HG03095 (cell line): Measurements from ENCODE around the gene TRPC4AP.
"Not testable (repeated sequence)": the region's sequence is repeated elsewhere in the genome, so short reads cannot be mapped to it uniquely, and the experiment has no call there.

Experiments
- ATAC-seq: cut with Tn5 transposase; IDR thresholded peaks from one replicate; pipeline ENCODE4 v1.9.1; 2021; ENCODE audit warnings: moderate library complexity; ENCODE audit not compliant: unreplicated experiment

TRPC4AP gene, protein sequence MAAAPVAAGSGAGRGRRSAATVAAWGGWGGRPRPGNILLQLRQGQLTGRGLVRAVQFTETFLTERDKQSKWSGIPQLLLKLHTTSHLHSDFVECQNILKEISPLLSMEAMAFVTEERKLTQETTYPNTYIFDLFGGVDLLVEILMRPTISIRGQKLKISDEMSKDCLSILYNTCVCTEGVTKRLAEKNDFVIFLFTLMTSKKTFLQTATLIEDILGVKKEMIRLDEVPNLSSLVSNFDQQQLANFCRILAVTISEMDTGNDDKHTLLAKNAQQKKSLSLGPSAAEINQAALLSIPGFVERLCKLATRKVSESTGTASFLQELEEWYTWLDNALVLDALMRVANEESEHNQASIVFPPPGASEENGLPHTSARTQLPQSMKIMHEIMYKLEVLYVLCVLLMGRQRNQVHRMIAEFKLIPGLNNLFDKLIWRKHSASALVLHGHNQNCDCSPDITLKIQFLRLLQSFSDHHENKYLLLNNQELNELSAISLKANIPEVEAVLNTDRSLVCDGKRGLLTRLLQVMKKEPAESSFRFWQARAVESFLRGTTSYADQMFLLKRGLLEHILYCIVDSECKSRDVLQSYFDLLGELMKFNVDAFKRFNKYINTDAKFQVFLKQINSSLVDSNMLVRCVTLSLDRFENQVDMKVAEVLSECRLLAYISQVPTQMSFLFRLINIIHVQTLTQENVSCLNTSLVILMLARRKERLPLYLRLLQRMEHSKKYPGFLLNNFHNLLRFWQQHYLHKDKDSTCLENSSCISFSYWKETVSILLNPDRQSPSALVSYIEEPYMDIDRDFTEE

DNA sequence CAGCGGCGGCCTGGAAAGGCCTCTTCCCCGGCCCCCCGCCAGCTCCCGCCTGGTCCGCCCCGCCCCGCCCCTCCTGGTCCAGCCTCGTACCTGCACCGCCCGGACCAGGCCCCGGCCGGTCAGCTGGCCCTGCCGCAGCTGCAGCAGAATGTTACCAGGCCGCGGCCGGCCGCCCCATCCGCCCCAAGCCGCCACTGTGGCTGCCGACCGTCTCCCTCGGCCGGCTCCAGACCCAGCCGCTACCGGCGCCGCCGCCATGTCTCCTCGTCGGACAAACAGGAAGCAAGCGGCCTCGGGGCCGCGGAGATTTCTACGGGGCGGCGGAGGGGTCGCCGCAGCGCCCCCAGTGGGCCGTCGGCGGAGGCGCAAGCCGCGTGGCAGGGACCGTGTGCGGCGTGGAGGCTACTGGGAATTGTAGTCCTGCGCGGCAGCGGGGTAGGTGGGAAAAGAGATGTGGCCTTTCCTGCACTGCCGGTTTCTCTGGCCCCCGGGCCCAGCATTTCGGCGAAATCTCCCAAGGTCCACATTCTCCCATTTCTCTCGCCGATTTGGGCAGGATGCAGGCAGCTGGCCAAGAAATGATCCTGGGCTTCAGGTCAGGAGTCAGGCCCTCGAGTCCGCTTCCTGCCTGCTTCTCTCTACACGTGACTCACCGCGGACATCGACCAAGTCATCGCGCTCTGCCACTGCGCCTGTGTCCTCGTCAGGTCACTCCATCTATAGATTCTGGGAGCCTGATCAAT, at the start of gene TRPC4AP:
TSS of gene TRPC4AP (minus strand) at position 284 of the 743 bp plus-strand sequence. CDS start at position 258, 26 bp downstream.
- ATAC-seq = peak; percentile 89

DNA sequence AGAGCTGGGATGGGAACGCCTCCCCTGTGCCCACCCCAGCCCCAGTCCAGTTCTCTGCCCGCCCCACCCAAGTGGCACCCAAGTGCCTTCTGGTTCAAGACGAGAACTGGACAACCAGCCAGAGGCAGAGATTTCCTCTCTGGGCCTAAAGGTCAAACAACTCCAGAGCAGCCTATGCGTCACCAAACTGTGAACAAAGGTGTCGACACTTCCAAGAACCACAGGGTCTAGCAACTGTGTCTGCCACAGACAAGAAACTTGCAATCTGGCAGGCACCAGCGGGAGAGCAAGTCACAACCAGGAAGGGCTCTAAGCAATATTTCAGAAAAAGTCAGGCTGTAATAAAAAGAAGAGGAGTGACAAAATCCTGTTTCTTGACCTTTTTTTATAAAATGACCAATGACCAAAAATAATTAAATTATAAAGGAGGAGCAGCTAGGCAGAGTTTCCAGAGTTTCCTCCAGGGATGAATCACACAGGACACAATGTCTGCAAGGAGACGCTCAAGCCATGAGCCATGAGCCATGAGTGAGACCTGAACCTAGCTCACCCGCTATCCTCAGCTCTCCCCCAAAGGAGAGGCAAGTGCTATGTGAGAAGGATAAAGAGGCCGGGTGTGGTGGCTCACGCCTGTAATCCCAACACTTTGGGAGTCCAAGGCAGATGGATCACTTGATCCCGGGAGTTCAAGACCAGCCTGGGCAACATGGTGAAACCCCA, 43.4 kb upstream of the TRPC4AP start:
- no peak for ATAC-seq

DNA sequence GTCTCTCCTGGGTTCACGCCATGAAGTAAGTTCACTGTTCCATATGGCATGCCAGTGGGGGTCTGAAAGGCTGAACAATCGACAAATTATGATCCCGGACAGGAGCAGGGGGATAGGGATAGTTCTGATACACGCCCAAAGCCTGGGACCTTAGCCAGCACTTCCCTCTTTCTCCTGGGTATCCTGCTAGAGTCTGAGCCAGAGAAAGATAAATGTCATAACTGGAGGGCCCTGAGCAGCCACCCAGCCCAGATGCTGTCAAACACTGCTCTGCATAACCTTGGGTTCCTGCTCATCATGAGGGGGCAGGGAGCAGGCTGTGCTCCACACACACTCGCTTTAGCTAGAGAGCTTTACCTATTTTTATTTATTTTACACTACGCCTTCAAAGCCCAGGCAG, 42.3 kb upstream of the TRPC4AP start:
- ATAC-seq = no peak

DNA sequence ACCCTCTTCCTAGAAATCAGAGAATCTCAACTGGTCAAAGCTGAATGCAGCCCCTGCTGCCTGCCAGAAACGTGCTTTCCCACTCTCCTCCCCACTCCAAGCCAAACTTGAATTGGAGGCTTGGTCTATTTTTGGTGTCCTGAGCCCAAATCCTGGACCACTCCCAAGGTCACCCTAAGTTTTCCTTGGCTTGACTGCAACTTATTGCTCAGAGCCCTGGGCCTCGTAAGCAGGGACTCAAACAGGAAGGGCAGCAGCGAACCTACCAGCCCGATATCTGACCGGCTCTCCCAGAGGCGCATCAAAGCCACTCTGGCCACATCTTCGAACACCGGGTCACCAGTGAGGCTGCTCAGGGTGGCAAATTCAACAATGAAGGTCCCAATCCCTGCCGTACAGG, 41.9 kb upstream of the TRPC4AP start:
- ATAC-seq = no peak

DNA sequence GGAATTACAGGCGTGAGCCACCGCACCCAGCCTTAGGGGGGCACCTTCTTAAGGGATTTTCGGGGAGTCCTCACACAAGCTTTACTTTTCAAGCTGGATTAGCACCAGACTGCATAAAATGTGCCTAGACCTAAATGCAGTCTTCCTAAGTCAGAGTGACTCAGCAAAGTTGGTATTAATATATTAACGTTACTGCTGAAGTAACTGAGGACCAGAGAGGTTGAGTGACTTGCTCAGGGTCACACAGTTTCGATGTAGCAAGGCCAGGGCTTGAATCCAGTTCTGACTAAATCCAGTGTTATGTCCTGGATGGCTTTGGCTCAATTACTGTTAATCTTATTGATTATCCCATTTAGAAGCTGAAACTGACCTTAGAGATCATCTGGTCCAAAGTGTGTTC, 41.1 kb upstream of the TRPC4AP start:
- ATAC-seq = no peak

DNA sequence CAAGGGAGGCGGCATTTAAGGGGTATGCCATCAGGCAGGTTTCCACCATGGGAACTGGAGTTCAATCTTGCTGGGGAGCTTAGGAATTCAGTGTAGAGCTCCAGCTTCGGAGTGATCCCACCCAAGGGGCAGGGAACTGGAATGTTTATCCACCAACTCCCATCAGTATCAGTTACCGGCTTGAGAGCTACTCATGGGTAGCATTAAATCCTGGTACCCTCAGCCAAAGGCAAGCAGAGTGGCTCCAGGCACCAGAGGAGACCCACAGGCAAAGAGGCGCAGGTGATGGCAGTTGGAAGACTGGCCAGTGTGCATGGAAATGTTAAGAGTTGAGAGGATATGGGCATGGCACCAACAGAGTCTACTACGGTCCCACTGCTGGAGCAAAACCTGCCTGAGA, 40.4 kb upstream of the TRPC4AP start:
- ATAC-seq = no peak

DNA sequence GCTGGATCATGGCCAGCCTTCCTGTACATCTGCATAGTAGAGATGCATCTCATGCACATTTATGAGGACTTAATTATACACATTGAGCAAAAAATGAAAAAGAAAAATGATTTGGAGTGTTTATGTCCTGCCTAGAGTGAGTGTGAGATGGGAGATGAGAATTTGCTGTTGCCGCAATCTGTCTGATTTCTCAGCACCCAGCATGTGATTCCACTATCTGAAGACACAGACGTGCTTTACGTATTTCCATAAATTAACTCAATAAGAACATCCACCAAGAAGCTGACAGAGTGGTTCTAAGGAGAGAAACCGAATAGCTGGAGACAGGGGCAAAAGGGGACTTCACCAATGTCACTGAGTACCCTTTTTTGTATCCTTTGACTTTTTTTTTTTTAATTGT, 39.3 kb upstream of the TRPC4AP start:
- ATAC-seq = no peak

DNA sequence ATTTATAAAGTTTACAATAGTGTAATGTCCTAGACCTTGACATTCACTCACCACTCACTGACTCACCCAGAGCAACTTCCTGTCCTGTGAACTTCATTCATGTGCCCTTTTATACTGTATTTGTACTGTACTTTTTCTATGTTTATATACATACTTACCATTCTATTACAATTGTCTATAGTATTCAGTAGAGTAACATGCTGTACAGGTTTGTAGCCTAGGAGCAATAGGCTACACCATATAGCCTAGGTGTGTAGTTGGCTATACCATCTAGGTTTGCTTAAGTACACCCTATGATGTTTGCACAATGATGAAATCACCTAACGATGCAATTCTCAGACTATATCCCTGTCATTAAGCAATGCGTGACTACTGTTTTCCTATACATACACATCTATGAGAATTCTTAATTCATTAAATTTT, 37.1 kb upstream of the TRPC4AP start:
- no peak for ATAC-seq

DNA sequence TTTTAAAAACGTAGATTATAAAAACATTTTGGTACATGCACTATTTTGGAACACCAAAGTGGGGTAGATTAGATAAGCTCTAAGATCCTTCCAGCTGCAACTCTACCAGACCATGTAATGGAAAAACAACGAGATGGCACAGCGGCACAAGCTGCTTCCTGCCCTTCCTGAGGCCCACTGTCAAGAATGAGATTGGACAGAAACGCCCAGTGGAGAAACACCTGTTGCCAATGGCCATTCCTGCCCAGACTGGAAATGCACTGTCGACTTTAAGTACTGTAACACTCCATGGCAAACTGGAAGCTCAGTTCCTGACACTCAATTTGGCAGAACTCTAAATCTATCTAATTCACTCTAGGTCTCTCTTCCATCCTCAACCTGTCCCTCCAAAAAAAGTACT, 33.1 kb upstream of the TRPC4AP start:
- no peak for ATAC-seq

DNA sequence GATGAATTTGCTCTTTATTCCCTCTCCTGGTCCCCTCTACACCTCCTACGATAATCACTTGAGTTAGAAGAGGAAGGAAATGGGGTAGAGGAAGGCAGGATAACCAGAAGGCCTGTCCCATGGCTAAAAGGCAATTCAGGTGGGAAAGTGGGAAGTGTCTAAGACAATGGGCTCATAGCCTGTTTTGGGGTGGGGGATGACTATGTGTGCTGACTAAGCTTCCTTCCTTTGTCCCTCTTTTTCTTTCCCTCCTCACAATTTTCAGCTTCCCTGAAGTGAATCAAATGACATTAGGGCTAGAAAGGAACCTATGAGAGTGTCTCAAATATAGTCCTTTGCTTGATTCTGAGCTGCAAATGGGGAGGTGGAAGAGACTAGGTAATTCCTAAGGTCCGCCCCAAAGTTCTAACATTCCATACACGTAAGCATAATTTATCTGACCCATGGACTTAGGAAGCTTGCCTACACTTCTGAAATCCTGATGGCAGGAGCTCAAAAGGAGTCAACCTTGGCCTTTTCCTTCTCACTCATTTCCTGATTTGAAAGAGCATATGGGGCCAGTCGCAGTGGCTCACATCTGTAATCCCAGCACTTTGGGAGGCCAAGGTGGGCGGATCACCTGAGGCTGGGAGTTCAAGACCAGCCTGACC, 30.3 kb upstream of the TRPC4AP start:
- no peak for ATAC-seq

DNA sequence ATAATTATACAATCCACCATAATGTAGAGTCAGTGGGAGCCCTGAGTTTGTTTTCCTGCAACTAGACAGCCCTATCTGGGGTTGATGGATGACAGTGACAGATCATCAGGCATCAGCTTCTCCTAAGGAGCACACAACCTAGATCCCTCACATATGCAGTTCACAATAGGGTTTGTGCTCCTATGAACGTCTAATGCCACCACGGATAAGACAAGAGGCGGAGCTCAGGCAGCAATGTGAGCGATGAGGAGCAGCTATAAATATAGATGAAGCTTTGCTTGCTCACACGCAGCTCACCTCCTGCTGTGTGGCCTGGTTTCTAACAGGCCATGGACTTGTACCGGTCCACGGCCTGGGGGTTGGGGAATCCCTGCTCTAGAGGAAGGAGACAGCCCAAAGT, 28.6 kb upstream of the TRPC4AP start:
- no peak for ATAC-seq

DNA sequence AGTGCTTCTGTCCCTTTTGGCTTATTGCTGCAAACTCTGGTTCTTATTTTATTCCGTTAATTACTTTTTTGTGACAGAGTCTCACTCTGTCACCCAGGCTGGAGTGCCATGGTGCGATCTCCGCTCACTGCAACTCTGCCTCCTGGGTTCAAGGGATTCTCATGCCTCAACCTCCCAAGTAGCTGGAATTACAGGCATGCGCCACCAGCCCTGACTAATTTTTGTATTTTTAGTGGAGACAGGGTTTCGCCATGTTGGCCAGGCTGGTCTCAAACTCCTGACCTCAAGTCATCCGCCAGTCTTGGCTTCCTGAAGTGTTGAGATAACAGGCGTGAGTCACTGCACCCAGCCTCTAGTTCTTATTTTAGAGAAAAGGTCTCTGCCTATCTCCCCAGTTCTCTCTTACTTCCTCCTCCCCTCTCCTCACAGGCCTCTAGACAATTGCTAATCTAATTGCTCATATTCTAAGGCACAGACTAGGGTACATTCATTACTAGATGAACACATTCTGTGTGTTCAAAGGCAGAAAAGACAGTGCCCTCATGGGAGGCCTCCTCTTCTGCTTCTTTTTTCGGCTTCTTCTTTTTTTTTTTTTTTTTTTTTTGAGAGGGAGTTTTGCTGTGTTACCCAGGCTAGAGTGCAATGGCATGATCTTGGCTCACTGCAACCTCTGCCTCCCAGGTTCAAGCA, 27.6 kb upstream of the TRPC4AP start:
- no peak for ATAC-seq

DNA sequence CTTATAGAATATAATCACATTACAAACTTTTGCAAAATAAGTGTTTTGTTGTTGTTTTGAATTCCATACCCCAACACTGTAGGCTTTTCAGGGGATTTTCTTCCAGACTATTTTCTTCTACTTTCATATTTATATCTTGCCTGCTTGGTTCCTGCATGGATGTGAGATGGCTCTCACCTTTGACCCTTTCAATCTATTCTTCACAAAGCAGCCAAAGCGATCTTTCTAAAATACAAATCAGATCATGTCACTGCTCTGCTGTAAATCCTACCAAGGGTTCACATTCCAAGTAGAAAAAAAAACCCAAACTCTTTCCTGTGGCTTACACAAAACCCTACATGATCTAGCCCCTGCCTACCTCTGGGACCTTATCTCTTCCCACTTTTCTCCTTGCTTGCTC, 25.0 kb upstream of the TRPC4AP start:
- no peak for ATAC-seq

DNA sequence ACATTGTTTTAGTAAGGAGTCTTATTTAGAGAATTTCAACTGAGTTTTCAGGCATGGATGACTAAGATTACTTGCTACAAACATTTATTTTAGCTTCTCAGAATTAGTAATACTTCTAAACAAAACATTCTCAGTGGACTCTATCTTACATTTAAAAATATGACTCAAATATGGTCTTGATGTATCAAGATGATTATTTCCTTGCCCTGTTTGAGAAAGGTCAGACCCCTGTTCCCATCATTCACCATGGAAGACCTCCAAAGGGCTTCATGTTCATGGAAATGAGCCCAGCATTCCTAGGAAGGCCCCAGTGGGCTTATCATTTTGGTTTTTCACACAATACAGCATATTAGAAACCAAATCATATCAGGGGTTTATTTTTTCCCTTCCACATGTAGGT, 24.6 kb upstream of the TRPC4AP start:
- no peak for ATAC-seq

DNA sequence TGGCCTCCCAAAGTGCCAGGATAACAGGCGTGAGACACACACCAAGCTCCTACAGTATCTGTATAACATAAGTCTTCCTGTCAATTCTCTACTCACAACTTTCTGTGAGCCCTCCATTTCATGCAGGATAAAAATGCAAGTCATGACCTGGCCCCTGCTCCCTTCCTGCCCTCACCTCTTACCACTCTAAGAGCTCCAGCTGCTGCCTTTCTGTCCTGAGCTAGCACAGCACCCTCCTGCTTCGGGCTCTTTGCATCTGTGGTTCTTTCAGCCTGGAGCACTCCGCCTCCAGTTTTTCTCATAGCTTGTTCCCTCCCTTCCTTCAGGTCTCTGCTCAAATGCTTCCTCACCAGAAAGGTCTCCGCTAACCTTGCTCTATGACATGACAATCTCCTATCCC, 23.7 kb upstream of the TRPC4AP start:
- ATAC-seq = no peak

DNA sequence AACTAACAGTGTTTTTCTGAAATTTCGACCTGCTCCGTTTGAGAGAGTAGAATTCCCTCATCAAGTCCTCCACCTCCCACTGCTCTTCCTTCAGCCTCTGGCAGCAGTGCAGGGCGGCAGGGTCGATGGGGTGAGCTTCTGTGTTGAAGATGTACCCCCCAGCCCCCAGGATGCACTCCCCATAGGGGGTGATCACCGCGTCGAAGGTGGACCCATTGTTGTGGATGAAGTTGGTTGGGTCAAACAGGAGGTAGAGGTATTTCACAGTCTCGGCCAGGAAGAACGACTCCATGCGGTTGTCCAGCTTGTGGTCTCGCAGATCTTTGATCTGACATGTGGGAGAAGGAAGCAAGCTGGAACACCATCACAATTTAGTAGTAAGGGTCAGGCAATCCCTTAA, 23.0 kb upstream of the TRPC4AP start:
- ATAC-seq = no peak

DNA sequence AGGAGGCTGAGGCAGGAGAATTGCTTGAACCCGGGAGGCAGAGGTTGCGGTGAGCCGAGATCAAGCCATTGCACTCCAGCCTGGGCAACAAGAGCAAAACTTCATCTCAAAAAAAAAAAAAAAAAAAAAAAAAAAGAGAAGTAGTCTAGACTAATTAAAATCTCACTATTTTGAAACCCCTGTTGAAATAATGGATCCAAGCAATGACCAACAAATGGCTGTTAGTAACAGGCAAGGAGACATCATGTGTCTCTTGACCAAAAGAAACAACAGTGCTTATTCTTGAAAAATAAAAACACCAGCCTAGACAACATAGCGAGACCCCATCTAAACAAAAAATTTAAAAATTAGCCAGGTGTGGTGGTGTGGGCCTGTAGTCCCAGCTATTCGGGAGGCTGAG, 19.7 kb upstream of the TRPC4AP start:
- not testable (repeated sequence) for ATAC-seq

DNA sequence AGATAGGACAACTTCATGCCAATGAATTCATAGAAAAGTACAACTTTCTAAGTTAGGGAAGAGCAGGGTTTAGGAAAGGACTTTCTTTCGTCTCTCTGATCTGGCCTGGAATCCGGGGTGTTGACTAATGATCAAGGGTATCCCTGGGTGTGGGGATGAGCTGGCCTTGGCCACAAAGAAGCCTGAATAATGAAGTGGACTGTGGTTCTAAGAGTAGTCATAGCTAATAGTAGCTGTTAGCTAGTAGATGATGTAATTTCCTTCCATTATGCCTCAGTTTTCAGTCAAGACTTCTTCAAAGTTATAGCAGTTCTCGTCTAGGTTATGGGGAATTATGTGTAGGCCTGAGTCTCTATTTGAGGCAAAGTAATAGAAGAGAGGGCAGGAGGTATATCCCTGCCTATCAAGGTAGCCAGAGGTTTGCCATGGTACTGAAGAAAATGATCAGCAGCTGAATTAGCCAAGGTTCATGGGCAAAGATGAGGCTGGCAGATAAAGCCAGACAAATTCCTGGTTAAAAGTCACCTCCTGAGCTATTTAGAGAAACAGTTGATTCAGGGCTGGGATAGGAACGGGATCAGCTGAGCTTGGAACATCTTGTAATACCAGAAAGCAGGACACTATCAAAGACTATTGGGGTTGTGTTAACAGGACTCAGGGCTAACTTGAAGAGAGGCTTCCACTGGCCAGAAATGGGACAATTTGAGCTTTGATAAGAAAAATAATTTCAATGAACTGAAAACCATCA, 18.7 kb upstream of the TRPC4AP start:
- ATAC-seq = no peak

DNA sequence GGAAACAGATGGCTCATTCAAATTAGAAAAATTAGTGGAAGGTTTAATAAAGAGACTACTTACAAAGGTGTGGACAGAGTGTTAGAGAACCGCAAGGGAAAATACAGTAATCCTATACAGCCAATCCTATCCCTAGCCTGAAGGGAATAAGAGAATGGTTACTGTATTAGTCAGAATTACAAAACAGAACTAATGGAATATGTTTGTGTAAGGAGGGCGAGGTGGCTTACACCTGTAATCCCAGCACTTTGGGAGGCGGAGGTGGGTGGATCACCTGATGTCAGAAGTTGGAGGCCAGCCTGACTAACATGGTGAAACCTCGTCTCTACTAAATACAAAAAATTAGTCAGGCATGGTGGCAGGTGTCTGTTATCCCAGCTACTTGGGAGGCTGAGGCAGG, 16.3 kb upstream of the TRPC4AP start:
- no peak for ATAC-seq
